KOPT-K1 (cell line): ENCODE data around the gene SHPK.

ENCODE experiments used
- H3K27ac ChIP-seq: fragments of 200-600 bp; sonication (generic); 2 replicates; pipeline ENCODE4 v1.5.1; 2016; ENCODE audit warnings: antibody characterized with exemption, mild to moderate bottlenecking, low read depth, low read length; ENCODE audit not compliant: poor library complexity, severe bottlenecking
- H3K36me3 ChIP-seq: fragments of 200-600 bp; sonication (generic); 2 replicates; pipeline ENCODE4 v1.5.1; 2017; ENCODE audit warnings: antibody characterized with exemption, mild to moderate bottlenecking, low read length, moderate library complexity; ENCODE audit not compliant: insufficient read depth
- H3K9me3 ChIP-seq: fragments of 200-600 bp; sonication (generic); 2 replicates; pipeline ENCODE4 v1.5.1; 2017; ENCODE audit warnings: antibody characterized with exemption, low read length, mild to moderate bottlenecking; ENCODE audit not compliant: insufficient read depth, poor library complexity, severe bottlenecking

Gene SHPK

GRCh38 chr17:3622977-3623594 is 13.0 kb downstream of the SHPK start:
- H3K9me3 ChIP-seq, result no peaks in the 10 kb centered on the region
- H3K36me3 ChIP-seq, result peaks cover 84% of the 10 kb centered on the region
- H3K27ac ChIP-seq, result no peak overlapping the region

GRCh38 chr17:3621146-3621720 is 14.8 kb downstream of the SHPK start:
- no peak overlapping the region for H3K27ac ChIP-seq
- peaks cover 82% of the 10 kb centered on the region for H3K36me3 ChIP-seq
- H3K9me3 ChIP-seq, result no peaks in the 10 kb centered on the region

GRCh38 chr17:3615160-3615870 is 20.7 kb downstream of the SHPK start:
- Histone ChIP-seq H3K9me3 (no peaks in the 10 kb centered on the region), H3K36me3 (peaks cover 78% of the 10 kb centered on the region), H3K27ac (no peak overlapping the region)

DNA sequence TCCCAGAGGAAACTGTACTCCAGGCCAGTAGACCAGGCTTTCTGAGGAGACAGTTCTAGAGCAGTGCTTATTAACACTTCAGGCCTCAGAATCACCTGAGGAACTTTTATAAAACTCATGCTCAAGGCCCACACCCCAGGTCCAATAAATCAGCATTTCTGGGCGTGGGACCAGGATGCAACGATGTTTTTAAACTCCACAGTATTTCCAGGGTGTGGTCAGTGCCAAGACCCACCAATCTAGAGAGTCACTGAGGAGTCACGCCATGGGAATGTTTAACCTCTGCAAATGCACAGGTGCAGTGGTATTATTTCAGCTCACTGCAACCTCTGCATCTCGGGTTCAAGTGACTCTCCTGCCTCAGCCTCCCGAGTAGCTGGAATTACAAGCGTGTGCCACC is 22.9 kb downstream of the SHPK start:
- H3K36me3 ChIP-seq, result peaks cover 80% of the 10 kb centered on the region
- H3K9me3 ChIP-seq, result no peaks in the 10 kb centered on the region
- no peak overlapping the region for H3K27ac ChIP-seq

DNA sequence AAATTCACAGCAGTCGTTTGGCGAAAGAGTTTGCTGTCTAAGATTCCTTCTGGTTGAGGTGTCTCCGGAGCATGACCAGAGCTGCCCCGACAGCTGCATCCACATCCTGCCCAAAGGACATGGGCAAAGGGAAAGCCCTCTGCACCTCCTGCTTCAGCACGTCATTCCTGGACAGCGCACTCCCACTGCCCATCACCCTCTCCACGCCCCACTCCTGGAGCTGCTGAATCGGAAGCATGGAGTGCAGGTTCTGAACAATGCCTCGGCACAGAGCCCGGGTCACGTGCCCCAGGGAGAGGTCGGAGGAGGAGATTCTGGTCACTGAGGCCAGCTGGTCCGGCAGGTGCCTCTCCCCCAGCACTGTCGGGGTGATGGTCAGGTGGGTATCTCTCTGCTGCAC is 25.5 kb downstream of the SHPK start:
- no peaks in the 10 kb centered on the region for H3K9me3 ChIP-seq
- peaks cover 75% of the 10 kb centered on the region for H3K36me3 ChIP-seq
- no peak overlapping the region for H3K27ac ChIP-seq

GRCh38 chr17:3609689-3610088 is 26.4 kb downstream of the SHPK start:
- Histone ChIP-seq H3K36me3 (peaks cover 67% of the 10 kb centered on the region), H3K27ac (no peak overlapping the region), H3K9me3 (no peaks in the 10 kb centered on the region)

DNA sequence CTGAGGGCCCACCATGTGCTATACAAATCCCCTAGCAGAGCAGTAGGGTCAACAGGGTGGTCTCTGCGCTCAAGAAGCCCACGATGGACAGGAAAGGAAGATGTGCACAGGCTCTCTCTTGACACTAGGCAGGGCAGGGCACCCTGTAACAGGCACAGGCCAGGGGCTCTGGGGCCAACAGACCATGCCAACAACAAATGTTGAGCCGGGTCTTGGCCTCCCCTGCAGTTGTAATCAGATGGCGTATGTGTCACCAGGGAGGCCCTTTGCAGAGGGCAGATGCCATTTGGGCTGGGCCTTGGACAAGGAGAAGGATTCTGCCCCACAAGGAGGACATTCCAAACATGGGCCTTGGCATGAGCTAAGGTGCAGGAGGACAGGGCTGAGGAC is 32.2 kb downstream of the SHPK start:
- peaks cover 30% of the 10 kb centered on the region; the same call in 1 of the 2 replicates for H3K36me3 ChIP-seq
- H3K27ac ChIP-seq, result no peak overlapping the region
- no peaks in the 10 kb centered on the region for H3K9me3 ChIP-seq

DNA sequence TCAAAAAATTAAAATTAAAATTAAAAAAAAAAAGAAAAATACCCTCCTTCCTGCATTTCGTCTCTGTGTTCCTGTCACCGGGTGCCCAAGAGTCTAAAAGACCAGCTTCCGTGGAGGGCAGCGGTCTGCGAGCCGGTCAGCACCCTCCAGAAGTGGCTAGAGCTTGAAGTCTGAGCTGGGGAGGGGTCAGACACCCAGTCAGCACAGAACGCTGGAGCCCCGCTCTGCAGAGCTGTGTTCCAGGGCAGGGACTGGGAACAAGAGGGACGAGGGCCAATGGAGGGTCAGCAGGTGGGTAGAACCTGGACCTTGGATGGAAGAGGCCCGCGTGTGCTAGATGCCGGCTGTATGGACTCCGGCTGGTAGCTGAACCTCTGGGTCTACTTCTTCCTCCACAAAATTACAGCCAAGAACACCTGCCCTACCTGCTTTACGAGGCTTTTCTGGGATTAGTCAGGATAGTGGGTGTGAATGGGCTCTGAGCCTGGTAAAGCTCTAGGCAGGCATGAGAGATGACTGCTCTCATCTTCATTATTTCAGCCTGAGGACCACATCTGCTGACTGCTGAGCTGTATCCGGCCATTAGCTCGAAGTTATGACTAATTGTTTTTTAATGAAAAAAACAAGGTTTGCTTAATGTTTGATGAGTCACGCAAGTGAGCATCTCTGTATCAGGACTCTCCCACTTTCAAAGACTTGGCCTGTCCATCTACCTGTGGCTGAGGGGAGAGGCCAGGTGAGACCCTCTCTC is 32.8 kb downstream of the SHPK start:
- Histone ChIP-seq H3K27ac (no peak overlapping the region), H3K36me3 (peaks cover 24% of the 10 kb centered on the region; the same call in 1 of the 2 replicates), H3K9me3 (no peaks in the 10 kb centered on the region)

DNA sequence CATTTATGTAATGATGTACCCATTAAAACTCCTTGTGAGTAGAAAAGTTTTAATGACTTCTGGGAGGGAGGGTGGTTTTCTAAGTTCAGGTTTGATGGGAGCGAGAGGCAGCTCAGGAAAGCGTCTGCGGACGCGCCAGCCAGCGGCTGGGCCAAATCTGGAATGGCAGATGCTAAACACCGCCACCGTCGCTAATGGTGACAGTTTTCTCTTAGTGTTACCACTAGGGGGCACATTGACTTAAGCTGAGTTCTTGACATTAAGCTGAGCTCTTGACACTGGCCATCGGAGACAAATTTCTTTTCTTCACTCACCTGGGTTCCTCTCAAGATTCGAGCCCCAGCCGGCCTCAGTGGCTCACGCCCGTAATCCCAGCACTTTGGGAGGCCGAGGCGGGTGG is 33.6 kb downstream of the SHPK start:
- H3K9me3 ChIP-seq, result no peaks in the 10 kb centered on the region
- peaks cover 16% of the 10 kb centered on the region; the same call in 1 of the 2 replicates for H3K36me3 ChIP-seq
- H3K27ac ChIP-seq, result no peak overlapping the region

GRCh38 chr17:3600529-3601205 is 35.4 kb downstream of the SHPK start:
- H3K36me3 ChIP-seq, result peaks cover 7% of the 10 kb centered on the region; the same call in 1 of the 2 replicates
- no peak overlapping the region for H3K27ac ChIP-seq
- H3K9me3 ChIP-seq, result no peaks in the 10 kb centered on the region

DNA sequence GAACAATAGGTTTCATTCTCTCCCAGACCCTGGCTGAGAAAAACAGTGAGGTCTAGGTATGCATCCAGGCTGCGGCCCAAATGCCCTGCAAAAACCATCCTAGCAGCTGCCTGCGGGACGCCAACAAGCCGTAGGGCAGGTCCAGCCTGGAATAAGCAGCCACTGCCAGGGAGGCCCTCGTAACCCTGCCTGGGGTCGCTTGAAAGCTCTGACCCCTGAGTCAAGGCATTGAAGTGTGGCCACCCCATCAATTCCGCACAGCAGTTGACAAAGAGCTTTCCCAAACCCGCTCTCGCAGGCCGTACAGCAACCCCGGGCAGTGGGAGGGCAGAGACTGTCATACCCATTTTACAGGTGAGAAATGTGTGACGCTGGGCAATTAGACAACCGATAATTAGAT is 38.0 kb downstream of the SHPK start:
- Histone ChIP-seq H3K36me3 (peaks cover 7% of the 10 kb centered on the region; the same call in 1 of the 2 replicates), H3K9me3 (no peaks in the 10 kb centered on the region), H3K27ac (no peak overlapping the region)

DNA sequence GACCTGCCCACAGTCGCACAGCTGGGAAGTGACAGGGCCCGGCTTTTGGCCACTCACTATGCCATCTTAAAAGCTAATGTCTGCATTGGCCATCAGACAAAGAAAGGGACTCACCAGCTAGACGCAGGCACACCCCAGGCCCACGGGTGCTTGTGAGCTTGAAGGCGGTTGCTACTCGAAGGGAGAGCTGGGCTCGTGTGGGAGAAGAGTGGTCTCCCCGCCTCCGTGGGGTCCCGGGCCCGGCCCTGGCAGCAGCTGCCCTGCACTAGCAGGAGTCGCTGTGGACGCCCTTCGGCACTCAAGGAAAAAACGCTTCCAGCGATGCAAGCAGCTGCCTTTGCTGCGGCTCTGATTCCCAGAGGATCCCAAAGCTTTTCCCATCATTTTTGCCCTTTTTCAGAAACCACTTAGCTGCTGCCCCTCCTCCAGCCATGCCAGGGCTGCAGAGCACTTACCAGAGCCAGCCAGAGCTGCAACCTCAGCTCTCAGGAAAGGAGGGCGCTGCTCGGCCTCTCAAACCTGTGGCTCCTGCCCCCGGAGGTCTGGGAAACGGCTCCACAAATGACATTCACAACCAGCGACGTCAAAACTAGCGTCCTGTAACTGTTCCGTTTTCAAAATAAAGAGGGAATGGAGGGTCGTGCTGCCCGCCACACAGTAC is 39.1 kb downstream of the SHPK start:
- peaks cover 1% of the 10 kb centered on the region; the same call in 1 of the 2 replicates for H3K36me3 ChIP-seq
- no peak overlapping the region for H3K27ac ChIP-seq
- no peaks in the 10 kb centered on the region for H3K9me3 ChIP-seq

DNA sequence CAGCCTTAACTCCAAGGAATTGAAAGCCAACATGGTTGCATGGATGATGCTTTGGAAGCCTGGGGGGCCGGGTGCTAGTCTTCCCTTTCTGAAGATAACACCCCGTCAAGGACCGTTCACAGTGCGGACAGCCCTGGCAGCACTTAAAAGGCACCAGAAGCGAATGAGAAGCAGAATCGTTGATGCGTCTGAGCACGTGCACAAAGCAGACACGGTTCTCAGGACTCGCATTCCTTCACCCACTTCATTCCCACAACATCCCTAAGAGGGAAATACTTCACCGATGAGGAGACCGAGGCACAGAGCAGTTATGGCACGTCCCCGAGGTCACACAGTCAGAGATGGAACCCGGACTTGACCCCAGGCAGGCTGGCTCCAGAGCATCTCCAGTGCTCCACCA is 41.1 kb downstream of the SHPK start:
- Histone ChIP-seq H3K9me3 (no peaks in the 10 kb centered on the region), H3K36me3 (peaks cover 13% of the 10 kb centered on the region; the same call in 1 of the 2 replicates), H3K27ac (no peak overlapping the region)

DNA sequence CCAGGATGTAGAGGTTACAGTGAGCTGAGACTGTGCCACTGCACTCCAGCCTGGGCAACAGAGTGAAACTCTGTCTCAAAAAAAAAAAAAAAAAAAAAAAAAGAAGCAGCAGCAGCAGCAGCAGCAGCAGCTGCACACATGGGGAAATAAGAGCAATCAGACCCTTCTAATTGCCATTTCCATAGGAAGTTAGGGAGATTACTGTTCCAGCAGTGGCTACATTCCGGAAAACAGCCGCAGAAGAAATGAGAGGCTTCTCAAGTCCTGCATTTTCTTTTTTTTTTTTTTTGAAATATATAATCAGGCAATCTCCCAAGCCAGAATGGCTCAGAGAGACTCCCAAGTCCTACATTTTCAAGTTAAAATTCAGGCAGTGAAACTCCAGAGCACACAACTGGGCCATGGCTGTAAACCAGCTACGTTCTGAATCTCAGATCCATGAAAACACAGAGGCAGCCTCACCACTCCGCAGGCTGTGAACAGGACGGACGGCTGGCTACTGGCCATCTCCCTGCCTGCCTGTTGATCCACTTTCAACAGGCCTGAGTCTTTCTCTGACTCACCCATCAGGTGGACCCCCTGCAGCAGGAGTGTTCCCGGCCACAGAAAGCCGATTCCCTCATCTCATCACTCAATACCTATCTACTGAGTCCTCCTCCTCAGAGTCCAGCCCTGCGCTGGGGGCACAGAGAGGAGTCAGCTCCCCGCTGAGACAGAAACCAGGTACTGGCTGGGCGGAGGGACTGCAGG is 41.8 kb downstream of the SHPK start:
- Histone ChIP-seq H3K36me3 (peaks cover 18% of the 10 kb centered on the region; the same call in 1 of the 2 replicates), H3K27ac (no peak overlapping the region), H3K9me3 (no peaks in the 10 kb centered on the region)
